GM18517 (cell line): ENCODE data around the gene LYPD6B.

Experiments
- ATAC-seq: cut with Tn5 transposase; IDR thresholded peaks from one replicate; pipeline ENCODE4 v1.9.1; 2021; ENCODE audit warnings: mild to moderate bottlenecking, moderate library complexity; ENCODE audit not compliant: unreplicated experiment

The LYPD6B gene

DNA sequence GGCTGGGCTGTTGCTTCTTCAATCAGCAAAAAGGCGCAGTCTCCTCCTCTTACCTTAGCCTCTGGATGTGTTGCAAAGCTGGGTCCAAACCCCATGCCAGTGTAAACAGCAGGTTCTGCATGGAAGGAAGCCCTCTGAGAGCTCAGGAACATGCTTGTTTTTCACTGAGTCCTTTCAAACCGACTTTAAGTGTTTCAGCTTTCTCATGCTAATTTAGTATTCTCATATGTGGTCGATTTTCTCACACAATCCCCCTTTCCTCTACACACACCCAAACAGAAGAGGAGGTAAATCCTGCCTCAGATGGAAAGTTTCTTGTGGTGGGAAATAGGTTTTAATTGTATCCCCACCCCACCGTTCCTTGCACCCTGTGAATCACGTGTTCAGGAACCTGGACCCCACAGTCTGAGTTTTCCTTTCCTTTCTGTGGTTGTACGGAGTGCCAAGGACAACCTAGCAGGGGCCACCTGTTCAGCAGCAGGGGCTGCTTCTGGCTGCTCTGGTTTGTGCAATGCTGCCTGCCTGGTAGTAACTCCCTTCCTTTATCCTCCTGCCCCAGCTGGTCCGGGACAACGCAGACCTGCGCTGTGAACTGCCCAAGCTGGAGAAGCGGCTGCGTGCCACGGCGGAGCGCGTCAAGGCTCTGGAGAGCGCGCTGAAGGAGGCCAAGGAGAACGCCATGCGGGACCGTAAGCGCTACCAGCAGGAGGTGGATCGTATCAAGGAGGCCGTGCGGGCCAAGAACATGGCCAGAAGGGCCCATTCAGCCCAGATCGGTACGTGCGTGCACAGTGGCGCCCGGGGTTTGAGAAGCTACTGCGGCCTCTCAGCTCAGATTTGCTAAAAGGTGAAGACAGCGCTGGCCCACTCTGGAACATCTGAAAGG, 28.7 kb upstream of the LYPD6B start:
- ATAC-seq, result no peak

DNA sequence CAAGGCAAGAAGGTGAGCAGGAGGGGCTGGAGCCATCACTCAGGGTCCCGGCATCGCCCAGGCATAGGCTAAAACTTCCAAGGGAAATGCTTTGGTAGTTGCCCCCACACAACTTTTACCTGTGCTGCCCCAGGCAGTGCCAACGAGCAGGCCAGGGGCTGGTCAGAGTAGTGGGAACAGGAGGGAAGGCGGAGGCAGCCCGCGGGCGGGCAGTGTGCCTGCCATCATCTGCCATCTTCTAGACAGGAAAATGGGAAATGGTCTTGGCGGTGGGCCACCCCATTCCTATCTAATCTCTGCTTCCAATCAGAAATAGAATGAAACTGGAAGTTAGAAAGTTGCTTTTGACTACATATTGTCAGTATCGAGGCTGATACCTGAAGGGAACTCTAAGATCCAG, 26.0 kb upstream of the LYPD6B start:
- ATAC-seq, result no peak

DNA sequence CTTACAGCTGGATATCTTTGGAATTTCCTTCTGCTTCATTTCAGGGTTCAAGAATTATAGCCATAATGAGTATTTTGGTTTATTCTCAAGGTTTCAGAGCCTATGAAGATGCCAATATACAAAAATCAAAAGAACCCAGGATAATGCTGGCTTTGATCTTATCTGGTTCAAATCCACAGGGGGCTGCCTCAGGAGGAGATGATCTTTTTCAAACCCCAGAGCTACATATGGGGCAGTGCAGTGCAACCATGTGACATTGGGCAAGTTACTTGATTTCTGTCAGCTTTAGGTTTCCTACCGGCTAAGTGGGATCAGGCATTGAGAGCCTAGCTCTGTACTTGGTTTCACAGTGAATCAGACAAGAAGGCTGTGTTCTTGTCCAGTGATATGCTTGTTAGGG, 23.0 kb upstream of the LYPD6B start:
- no peak for ATAC-seq

DNA sequence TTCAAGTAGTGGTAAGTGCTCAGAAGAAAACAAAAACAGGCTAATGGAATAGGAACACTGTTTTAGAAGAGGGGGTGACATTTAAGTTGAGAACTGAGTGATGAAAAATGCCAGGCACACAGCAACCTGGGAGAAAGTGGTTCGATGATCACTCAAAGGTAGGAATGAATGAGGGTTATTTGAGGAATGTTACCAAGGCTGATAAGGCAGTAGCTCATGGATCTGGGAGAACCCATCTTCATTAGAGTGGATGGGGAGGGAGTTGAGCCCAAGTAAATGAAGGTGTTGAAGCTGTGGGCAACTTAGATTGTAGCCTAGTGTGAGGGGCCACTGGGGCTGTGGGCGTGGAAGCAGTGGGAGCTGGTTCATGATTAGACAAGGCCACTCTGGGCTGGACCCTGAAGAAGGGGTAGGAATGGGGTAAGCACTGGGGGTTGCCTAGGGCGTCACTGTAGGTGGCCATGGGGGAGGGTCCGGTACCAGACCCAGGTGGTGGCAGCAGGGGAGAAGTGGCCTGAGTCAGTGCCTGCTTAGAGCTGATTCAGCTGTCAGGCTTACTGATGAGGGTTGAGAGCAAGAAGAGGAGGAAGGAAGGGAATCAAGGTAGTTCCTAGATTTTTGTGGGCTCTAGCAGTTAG, 22.5 kb upstream of the LYPD6B start:
- ATAC-seq, result no peak

DNA sequence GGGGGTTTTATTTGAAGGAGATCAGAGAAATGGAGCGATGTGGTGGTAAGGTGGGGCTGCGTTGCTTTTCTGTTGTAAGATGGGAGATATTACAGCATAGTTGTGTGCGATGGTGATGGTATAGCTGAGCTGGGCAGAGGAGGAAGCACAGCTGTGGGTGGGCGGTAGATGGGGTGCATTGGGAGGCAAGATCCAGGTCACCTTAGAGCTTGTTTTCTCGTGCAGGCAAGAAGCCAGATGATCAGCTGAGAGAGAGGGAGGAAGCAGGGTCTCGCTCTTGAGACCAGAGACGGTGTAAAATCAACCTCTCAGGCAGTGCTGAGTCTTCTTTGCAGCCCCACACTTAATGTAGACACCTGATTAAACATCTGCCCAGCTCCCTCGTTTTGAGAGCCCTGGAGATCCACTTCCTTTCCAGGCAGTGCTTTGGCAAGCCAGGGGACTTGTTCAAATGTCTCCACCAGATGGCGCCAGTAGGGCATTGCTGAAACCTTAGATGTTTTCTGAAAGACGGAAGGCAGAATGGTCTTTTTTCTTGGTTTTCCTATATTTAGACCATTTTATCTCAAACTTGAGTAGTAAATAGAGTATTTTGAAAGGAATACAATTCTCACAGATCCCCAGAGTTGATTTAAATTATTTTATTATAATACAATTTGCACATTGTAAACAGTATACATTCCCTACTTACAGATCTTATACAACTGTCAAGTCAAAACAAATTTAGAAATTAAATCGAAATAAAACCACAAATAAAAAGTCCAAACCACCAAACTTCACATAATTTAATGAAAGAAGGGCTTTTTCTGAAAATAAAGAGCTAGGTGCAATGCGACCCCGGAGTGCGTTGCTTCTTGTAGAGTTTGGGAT, 21.1 kb upstream of the LYPD6B start:
- ATAC-seq, result no peak

DNA sequence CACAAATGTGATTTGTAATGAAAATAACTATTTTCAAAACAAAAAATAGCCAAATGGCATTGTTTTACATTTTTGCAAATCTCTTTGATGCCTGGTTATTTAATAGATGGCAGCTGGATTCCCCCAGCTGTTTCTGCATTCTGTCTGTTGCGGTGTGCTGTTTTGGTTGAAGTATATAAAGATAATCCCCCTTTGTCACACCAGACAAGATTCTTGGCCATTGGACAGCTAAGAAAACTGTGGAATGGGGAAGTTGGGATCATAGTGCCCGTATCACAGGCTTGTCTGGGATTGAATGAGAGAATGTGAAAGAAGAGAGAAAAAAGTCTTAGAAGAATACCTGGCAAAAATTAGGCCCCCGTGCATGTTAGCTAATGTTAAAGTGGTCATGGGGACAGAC, 19.5 kb upstream of the LYPD6B start:
- ATAC-seq, result no peak

DNA sequence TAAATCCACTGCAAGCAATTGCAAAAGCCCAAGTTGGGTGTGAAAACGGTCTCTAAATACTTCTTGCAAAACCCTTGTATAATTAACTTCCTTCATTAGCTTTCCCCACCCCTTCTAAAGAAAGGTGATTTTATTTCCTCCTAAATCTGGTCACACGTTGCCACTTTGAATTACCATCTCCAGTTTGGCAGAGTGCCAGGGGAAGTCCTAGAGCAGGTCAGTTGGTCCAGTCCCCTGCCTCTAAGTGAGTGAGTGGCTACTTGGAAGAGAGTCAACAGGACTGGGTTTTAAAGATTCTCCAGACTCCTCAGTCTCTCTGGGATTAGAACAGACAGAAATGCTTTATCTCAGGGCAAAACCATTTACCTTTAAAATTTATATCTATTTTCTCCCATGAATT, 18.7 kb upstream of the LYPD6B start:
- ATAC-seq, result no peak

DNA sequence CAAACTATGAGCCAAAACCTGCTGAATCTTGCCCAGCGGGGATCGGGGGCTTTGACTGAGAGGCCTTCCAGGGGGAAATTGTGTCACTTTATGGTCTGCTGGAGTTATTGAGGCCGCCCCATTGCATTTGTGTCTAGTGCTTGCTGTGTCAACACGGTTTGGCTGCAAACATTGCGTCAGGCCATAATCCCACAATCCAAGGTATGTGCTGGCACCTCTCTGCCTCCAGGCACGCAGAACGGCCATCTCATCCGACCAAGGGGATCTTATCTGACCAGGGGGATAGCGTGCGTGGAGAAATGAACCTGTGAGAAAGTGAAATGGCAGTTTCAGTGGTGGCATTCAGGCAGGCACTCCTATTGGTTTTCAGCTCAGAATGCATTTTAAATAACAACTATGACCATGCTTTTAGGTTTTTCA, 18.1 kb upstream of the LYPD6B start:
- ATAC-seq, result peak; percentile 35

DNA sequence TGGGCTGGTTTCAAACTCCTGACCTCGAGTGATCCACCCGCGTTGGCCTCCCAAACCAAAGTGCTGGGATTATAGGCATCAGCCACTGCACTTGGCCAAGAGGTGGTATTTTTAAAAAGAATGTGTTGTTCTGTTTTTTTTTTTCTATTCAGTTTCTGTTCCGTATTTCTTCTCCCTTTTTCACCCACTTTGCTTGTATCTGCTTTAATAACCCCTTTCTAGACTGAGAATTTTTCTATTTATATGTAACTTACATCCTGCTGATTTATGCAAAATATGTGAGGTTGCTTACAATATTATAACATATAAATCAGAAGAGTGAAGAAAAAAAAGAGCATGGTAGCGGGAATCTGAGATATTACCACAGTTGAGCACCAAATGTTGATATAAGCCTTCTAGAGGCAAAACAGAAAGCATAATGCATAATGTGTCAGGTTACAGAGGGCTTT, 17.2 kb upstream of the LYPD6B start:
- peak; percentile 83 for ATAC-seq

DNA sequence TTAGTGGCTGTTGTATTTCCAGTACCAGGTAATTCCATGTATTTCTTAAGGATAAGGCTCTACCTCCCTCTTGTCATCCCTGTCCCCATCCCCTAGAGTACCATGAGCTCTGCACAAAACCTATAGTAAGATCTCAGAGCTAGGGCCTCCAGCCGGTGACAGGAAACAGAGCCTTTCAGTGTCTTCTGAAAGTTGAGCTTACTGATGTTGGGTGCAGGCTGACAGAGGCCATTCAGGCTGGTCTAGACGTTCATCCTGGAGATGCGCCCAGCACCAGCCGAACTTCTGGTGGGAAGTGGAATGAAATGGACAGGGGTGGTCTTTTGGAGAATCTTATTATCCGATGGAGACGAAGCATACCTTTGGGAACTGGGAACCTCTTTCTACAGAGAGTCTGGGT, 16.7 kb upstream of the LYPD6B start:
- peak; percentile 62 for ATAC-seq

DNA sequence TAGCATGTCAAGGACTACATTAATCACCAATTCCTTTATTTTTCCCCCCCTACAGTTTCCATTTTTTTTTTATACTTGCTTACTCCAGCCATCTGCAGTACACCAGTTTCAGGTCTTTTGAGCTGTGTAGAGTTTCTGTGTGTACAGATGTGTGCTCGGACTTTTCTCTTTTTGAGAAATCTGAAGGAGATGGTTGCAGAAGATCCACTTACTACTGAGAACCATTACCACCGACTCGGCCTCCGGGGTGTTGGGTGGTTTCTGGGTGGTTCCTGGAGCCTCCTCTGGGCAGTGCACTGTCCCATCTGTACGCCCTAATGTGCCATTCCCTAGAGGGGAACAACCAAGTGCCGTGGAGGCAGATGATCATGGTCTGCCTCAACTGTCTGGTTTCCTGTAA, 15.4 kb upstream of the LYPD6B start:
- ATAC-seq, result no peak

DNA sequence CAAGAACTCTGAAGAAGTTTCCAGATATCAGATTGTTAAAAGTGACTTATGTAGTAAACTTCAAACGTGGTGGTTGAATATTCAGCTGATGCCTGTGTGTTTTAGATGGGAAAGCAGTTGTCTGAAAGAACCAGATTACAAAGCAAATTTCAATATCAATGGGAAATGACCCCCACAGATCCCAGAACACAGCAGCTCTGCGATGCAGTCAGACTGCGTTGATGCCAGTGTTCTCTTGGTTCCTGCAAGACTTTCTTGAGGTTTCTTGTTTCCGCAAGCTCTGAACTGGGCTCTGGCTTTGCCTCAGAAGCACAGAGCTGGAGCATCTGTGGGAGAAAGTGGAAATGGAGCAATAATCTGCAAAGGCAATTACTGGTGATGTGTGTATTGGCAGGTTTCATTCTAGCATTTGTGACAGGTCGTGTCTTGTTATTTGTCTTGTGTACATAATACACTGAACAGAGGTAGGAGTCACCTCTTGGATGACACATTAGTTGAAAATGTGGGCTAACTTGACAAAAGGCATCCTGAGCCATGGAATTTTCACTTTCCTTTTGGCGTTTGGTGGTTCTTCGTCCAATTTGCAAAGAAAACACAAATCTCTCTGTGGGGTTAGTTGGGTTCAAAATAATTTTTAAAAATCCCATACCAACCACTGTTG, 10.8 kb upstream of the LYPD6B start:
- ATAC-seq, result no peak

DNA sequence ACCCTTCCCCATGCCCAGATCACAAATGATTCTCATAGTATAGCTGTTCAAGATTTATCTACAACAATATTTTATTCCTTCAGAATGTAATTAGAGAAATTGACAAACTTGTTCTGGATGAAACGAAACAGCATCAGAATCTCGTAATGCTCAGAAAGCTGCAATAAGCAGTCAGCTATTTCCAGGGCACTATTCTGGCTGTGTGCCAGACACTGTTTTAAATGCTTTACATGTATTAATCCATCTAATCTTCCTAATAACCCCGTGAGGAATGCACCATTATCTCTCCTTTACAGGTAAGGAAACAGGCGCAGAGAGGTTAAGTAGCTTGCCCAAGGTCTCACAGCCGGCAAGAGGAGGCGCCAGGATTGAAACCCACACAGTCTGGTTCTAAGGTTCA, 10.1 kb upstream of the LYPD6B start:
- no peak for ATAC-seq

DNA sequence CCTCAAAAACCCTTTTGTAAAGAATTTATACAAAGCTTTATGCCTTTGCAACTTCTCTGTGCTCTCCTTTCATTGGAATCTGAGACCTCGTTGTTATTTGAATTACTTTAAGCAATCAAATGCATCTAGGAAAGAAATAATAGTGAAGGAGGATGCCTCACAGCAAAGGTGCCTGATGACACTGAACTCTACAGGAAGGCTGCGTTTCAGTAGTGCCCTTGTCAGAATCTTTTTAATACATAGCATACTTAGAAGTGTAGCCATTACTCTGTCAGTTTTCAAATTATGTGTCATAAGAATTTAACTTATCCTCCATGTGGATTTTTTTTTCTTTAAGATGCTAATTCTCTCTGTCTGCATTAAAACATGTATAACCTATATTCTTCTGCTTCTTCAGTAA, 9.6 kb upstream of the LYPD6B start:
- ATAC-seq, result no peak

DNA sequence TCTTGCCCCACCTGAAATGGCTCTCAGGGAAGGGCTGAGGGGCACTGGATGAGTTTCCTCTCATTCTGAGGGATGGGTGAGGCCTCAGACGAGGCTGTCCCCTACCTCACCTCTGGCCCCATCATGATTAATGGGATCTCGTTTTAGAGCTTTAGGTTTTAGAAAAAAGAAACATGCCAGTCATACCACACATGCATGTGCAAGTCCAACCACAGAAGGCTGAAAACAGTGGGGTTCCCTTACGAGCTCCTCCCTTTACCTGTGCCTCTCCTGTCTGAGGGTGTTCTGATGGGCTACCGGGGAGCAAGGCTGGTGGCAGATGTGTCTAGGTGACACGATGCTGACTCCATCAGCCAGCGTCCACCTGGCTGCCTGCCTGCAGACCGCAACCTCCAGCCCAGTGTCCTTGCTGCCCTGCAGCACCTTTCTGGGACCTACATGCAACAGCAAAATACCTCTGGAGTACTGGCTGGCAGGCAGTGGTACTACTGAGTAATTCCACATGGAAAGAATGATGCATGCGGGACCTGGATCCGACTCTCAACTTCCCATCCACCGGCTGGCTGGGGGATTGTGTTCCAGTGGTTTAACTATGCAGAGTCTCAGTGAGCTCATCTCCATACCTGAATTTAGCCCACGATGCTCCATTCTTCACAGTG, 9.1 kb upstream of the LYPD6B start:
- ATAC-seq, result no peak

DNA sequence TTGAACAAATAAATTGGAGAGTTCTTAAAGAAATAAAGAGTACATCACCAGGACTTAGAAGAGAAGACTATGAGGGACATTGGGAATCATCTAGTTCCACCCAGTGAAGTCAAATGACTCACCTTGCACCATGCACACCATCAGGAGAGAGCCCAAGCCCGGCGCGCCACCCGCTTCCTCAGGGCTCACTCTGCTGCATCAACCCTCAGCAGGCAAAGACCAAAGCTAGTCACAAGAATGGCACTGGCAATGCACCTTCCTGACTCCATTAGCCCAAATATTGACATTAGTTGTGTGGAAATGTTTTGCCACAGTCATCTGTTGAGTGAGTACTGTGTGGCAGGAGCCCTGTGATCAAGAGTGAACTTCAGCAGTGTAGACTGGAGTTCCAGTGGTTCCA, 7.1 kb upstream of the LYPD6B start:
- ATAC-seq, result no peak

DNA sequence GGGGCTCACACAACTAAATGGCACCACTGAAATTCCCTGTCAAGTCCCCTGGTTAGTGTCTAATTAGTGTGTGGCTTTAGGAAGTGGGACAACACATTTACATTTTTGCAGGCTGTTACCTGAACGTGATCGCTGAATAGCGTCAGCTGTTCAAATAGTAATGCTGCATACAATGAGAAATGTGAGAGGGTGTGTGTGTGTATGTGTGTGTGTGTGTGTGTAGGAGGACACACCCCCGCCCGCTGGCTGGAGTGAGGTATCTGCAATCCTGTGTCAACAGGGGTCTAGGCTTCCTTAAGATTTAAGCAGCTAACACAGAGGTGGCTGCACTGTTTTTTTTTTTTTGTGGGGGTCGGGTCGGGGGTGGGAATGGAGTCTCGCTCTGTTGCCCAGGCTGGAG, 4.8 kb upstream of the LYPD6B start:
- no peak for ATAC-seq

DNA sequence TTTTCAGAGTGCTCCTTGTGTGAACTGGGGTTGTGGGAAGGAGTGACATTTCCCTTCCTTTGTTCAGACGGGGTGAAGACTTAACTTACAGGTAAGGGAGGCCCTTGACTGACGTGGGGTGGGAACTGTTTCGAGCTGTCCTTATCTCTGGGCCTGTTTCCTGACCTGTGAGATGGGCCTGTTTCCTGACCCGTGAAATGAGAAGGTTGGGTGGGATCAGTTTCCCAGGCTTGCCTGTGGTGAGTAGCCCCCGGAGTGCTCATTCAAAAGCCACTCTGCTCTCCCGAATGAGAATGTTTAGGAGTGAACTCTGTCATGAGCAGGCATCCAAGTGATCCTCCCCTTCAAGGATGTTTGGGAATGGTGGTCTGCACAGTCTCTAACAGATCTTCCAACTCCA, 4.1 kb upstream of the LYPD6B start:
- no peak for ATAC-seq

DNA sequence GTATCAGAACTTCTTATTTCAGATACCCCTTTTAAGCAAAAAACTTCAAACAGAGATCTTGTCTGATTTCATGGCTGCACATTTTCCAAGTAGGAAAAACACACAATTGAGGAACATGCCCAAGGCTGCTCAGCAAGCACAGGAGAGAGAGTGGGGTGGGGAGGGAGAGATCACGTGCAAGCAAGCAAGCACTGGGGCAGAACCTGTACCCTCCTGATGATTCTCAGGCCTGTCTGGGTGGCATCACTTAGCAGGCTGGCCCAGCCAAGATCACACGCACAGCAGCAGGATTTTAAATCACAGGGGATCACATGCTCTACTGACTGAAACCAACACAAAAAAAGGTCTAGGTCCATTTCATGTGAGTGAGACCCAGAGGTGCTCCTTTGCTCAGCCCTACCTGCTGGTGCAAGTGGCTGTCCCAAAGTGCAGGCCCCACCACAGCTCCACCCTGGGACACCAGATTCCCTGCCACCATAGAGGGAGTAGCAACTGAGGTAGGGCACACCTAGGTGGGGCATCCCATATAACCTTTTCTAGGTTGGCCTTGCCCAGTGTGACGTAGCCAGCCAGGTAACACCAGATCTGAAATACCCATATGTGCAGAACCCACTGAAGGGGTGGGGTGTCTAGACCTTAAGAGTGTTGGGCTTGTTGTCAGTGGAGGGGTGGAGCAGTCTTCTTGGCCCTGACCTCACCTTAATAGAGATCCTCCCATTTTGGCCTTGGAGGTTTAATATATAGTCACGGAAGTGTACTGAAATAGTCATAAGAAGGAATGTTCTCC, 1.8 kb upstream of the LYPD6B start:
- no peak for ATAC-seq

DNA sequence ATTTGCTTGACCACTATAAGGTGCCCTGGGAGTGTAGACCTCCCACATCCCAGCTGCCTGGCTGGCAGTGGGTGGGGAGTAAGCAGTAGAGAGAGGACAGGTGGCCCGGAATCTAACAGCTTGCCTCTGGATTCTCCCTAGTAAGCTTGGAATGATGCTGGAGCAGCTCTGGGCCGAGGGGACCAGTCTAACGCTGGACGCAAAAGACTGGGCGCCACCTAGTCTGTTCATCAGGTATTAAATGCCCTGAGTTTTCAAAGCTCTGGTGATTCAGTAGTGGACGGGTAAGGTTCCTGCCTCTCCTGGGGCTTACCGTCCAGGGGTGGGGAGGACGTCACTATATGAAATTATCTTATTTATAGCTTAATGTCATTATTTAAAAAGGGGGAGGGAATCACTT, 648 bp upstream of the LYPD6B start:
- no peak for ATAC-seq
